NB4 (cell line): ENCODE data around the gene MAN1A1.

Source experiments
- CTCF ChIP-seq: IDR thresholded peaks from one replicate; pipeline ENCODE4 v1.5.1; 2012; ENCODE audit warnings: low read depth, low read length
- MAX ChIP-seq: IDR thresholded peaks from 2 replicates; pipeline ENCODE4 v1.6.1; 2011; ENCODE audit warnings: low read depth, low read length
- MYC ChIP-seq: IDR thresholded peaks from 2 replicates; pipeline ENCODE4 v1.6.1; 2011; ENCODE audit warnings: low read depth, low read length
- POLR2A ChIP-seq: IDR thresholded peaks from 2 replicates; pipeline ENCODE4 v1.6.1; 2011; ENCODE audit warnings: mild to moderate bottlenecking; ENCODE audit not compliant: insufficient read length; ENCODE audit errors: extremely low read depth

GRCh38 chr6:119157506-119157815, 192.1 kb downstream of the MAN1A1 start:
- TF ChIP-seq MYC = no peak
- TF ChIP-seq CTCF = no peak
- TF ChIP-seq MAX = no peak
- no peak for TF ChIP-seq POLR2A
